Effector CD4-positive, alpha-beta T cell (primary cell): Measurements from ENCODE around the gene BCL2L15.

Experiments used
- DNase-seq: peaks from one replicate; pipeline ENCODE4 v3.0.0-alpha.2; 2020
- total RNA-seq: gene quantifications from one replicate; lab custom pipeline; 2026; lab: John Stamatoyannopoulos, UW

BCL2L15 gene
- total RNA-seq: 1.1 reads per million

DNA sequence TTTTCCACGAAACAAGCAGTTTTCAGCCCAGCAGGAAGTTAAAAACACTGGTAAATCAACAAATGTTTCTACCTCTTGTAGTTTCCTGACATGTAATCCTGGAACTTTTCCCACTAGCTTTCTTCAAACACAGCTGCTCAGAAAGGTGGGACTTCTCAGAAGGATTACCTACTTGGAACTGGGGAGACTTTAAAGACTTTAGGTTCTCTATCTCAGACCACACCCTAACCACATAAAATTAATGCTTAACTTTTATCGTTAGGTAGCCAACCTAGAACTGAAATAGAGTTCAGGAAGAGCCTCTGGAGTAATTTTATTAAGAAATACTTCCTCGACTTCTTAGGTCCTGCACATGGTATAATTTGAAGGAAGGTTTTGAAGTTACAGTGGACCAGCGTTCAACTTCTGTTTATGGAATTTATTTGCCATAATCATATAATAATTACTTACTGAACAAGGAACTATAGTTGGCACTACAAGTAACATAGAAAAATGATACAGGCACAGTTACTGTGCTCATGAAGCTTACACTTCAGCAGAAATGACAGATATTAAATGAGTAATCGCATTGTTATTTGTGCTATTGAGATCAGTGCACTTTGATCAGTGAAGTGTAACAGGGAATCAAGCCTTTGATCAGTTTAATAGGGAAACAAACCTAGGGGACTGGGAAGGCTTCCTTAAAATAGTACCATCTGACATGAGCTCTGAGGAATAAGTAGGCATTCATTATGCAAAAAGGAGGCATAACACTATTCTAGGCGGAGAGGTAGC, at the start of gene BCL2L15:
BCL2L15 (minus strand) TSS at position 180 of the 774 bp plus-strand sequence. CDS start 206 bp downstream, outside the sequence.
- DNase-seq: no peak

GRCh38 chr1:113937146-113937545, 49.8 kb upstream of the BCL2L15 start:
- DNase-seq: no peak

DNA sequence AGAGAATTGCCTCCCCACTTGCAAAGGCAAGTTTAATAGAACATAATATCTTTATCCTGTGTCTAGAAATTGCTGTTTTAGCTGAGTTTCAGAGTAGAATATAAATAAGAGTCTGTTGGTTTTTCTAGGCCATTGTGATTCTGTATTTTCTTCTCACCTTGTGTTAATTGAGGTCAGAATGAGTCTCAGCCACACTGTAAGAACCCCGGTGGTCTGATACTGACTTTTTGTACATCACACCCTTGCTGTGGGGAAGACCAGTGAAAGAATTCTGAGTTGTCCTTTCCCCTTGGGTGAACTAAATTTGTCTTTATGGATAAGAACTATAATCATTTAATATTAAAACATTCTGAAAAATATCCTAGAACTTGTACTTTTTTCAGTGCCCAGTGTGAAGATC, 48.6 kb upstream of the BCL2L15 start:
- DNase-seq: no peak

GRCh38 chr1:113935176-113935575, 47.8 kb upstream of the BCL2L15 start:
- no peak for DNase-seq

DNA sequence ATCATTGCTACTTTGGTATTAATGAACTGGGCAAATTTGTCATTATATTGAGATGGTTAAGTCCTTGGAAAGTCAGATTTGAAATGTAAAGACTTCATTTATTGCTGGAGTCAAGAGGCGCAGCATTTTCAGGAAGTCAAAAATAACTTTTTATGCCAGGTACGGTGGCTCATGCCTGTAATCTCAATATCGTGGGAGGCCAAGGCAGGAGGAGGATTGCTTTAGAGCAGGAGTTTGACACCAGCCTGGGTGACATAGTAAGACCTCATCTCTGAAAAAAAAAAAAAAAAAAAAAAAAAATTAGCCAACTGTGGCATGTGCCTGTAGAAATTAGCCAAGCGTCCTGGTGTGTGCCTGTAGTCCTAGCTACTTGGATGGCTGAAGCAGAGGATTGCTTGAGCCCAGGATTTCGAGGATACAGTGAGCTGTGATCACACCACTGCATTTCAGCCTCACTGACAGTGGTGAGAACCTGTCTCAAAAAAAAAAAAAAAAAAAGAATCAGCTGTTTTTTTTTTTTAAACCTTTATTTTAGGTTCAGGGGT, 47.2 kb upstream of the BCL2L15 start:
- no peak for DNase-seq

DNA sequence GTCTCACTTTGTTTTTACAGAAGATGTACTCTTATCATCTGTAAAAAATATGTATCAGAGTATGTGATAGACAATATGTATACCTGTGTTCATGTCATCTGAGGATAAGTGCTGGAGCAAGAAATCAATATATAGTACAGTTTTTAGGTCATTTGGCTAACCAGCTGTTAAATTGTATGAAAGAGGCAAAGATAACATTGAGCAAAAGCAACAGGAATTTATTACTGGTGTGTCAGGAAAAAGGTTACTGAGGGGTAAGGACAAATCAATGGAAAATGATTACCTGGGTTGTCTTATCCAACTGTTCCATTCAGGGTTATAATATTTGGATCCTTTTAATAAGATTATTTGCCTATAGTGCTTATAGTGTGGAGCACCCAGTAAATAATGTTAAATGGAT, 46.6 kb upstream of the BCL2L15 start:
- no peak for DNase-seq

DNA sequence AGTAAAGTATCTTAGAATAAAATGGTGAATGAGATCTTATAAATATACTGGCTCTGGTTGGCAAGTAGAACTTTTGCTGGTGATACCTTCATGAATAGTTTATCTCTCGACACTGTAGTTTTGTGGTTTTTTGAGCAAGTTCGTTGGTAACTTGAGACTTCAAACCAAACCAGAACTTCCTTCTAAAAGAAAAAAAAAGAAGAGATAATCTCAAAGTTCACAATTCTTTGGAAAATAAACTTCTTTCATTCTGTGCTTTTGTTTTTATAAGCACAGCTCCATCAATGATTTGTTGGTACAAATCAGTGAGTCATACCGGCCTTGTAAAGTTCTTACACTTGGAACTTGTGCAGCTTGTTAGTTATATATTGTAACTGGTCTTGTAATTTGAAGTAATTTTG, 44.1 kb upstream of the BCL2L15 start:
- no peak for DNase-seq

- DNase-seq: peak; percentile 77
Observed at GRCh38 chr1:113930499-113931161, 43.2 kb upstream of the BCL2L15 start.

GRCh38 chr1:113929750-113930498, 42.5 kb upstream of the BCL2L15 start:
- DNase-seq: peak; percentile 75

DNA sequence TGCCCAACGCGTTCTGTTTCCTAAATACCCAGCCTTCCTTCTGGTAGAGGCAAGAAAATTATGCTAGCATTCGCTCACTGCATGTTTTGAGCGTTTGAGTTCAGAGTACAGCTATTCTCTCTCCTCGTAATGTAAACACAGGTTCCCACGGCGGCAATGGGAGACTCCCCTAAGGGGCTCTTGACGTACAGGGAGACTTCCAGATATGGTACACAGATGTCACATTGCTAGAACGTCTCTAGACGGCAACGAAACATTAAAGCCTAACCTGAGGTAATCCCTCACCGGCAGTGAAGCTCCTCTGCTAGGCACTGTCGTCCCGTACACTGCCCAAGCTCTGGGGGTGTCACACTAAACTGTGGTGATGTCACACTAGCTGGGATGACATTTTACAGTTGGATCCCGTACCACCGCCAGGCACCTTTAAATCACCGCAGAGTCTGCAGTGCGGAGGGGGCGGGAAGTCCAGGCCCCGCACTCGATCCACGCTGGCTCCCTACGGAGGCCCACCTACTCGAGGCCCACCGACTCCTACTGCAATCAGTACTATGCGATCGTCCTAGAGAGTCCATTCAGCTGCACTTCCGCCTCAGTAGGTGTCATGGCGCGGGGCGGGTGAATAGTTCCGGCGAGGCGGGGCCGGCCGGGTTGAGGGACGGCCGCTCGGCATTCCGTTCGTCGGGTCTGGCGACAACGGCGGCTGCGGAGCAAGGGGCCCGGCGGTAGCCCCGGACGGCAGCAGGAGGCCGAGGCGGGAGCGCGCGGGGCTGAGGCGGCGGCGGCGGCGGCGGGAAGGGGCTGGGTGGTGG, 41.8 kb upstream of the BCL2L15 start, which contains the start of gene HIPK1:
HIPK1 (plus strand) TSS at position 384 of the 809 bp plus-strand sequence.
- peak; percentile 91 for DNase-seq

DNA sequence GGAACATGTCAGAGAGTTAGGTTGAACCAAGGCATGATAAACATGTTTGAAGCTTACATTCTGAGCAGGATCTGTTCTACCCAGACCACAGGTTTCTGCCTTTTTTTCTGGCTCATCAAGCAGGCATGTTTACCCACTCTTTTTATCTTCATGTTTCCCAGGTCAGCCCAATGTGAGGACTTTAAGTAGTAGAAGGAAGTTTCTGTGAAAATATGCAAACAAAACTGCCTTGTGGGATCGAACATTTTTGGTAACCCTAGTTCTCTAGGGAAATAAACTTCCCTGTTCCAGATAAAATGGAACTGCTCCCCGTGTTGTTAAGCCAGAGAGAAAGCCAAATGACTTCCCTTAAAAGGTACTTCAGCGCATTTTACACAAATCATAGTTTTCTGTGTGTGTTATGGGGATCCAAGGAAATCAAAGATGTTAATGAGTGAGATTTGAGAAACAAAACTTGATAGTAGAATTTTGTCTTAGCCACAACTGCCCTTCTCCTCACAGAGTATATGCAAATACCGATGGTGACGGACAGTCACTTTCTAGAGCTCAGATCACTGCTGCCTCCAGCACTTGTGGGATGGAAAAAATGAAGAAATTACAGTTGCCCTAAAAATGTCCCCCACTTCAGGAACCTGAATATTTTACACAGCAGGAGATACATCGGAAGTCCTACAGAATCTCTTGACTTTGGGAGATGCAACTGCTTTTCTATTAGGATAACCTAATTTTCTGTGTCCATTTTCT, 41.0 kb upstream of the BCL2L15 start:
- no peak for DNase-seq

- no peak for DNase-seq
Observed at GRCh38 chr1:113924473-113924872, 37.1 kb upstream of the BCL2L15 start.

DNA sequence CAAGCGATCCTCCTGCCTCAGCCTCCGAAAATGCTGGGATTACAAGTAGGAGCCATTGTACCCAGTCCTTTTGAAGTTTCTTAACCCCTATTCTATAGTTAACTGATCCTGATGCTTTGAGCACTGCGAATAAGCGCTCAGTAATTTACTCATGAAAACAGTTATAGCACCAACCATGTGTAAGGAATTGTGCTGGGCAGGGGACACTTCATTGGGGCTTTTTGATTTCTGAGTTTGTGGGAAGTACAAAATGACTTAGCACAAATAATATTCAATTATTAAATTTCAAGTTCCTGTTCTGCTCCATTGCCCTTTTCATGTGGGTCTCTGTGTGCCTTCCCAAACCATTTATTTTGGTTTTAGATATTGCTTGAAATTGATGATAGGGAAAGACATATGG, 35.6 kb upstream of the BCL2L15 start:
- no peak for DNase-seq

GRCh38 chr1:113918243-113918642, 30.9 kb upstream of the BCL2L15 start:
- DNase-seq: no peak

DNA sequence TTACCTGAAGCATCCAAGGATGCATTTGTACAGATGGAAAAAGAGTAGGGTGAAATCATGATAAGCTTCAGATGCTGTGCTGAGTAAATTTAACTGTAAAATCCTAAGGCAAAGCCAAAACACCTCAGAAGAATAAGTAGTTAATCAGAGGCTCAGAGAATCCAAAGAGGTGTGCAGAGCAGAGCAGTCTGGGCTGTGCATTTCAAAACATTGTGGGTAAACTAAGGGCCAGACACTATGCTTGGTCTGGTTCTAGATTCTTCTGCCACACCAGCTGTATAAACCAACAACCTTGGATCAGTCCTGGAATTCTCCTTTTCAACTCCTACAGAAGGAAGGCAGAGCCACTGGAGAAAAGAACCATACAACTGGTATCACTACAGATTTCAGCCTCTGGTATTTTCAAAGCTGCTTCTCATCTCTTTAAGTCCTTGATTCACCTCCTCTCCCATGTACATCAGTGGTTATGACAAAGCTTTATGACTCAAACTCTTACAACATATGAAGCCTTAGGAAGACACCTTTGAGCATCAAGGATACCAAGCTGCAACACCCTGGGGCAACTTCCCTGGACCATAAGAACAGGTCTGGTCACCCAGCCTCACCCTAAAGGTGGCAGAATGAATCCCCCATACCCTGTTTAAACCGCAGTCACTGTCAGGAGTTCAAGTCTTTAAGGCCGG, 30.2 kb upstream of the BCL2L15 start:
- DNase-seq: no peak

GRCh38 chr1:113916974-113917373, 29.6 kb upstream of the BCL2L15 start:
- no peak for DNase-seq

- DNase-seq: no peak
Observed at GRCh38 chr1:113913887-113914664, 26.7 kb upstream of the BCL2L15 start.

GRCh38 chr1:113913312-113913668, 25.9 kb upstream of the BCL2L15 start:
- no peak for DNase-seq

GRCh38 chr1:113912594-113913311, 25.4 kb upstream of the BCL2L15 start:
- DNase-seq: no peak
